ENCODE results near the gene FAM13C. TPM values are rescaled to one million over a fixed set of nuclear protein-coding genes. Genes with fewer than 3 reads are reported as not detected.

The FAM13C gene
- total and polyA plus RNA-seq, 2 of the 13 experiments (the other 11 are each of a cell fraction or from before 2014, with no cell fraction given), result 0.07 to 0.26 TPM

DNA sequence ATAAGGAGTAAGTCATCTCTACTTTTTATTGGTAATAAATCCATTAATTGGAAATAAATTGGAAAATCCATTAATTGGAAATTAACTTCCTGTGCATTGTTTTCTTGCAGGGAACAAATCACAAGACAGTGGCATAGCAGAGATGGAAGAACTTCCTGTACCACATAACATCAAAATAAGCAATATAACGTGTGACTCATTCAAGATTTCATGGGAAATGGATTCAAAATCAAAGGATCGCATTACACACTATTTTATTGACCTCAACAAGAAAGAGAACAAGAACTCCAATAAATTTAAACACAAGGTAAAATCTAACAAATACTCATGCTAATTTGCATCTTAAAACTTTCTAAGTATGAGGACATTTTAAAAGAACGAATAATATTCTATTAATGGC, 128.2 kb downstream of the FAM13C start:
- in situ Hi-C loops (cut with HindIII; ENCODE audit: extremely low pct_ligation_motif_present, low pct_unique_long_range_greater_than_20kb), result loop anchor here (10.0 kb wide), 1 partner anchor 279 kb away; no protein-coding TSS in a partner anchor
- no peak for FAIRE-seq
- no peak overlapping the region for H3K9ac ChIP-seq (ENCODE audit: insufficient read depth, low read depth, low read length)
- peaks cover 10% of the 10 kb centered on the region; the same call in 1 of the 2 replicates for H3K4me1 ChIP-seq (ENCODE audit: insufficient read depth, low read length)
- ChIA-PET POLR2A (no interaction called here), CTCF (ENCODE audit: low intra/inter-chr PET ratio, low total read pairs) (no interaction called here)
- ATAC-seq, result no peak
- H3K4me2 ChIP-seq (ENCODE audit: low read depth, low read length), result no peak overlapping the region
- intact Hi-C loops (cut with micrococcal nuclease; ENCODE audit: unreplicated experiment), result no loop called here
- H3K36me3 ChIP-seq (replicated peaks in 1 of 2; ENCODE audit: control insufficient read depth in 1 of 2, insufficient read depth in 2 of 2, low read length in 2 of 2), result peaks cover 8 to 45% of the 10 kb centered on the region in 2 experiments
- H3K27ac ChIP-seq (ENCODE audit: extremely low read length, insufficient read depth, low read length), result no peak overlapping the region
- peaks cover 66% of the 10 kb centered on the region for H3K79me2 ChIP-seq (ENCODE audit: insufficient read depth, low read length)
- H3K27me3 ChIP-seq (ENCODE audit: control insufficient read depth in 1 of 2, insufficient read depth in 2 of 2, low read length in 2 of 2), result no peaks in the 10 kb centered on the region; a peak in 1 of 5 replicates
- H2AFZ ChIP-seq (ENCODE audit: low read length), result no peak overlapping the region
- no peak overlapping the region for H3K4me3 ChIP-seq (replicated peaks in 1 of 3; ENCODE audit: insufficient read depth in 1 of 3, low read depth in 2 of 3, low read length in 3 of 3)
- no peak for DNase-seq (ENCODE audit: low spot score)
- peaks cover 10% of the 10 kb centered on the region for H4K20me1 ChIP-seq (ENCODE audit: insufficient read depth, low read length)
- no peaks in the 10 kb centered on the region for H3K9me3 ChIP-seq (ENCODE audit: low read length)
- BruUV-seq (replicated peaks), result no TSS peak
- TF ChIP-seq, protein P1, sequence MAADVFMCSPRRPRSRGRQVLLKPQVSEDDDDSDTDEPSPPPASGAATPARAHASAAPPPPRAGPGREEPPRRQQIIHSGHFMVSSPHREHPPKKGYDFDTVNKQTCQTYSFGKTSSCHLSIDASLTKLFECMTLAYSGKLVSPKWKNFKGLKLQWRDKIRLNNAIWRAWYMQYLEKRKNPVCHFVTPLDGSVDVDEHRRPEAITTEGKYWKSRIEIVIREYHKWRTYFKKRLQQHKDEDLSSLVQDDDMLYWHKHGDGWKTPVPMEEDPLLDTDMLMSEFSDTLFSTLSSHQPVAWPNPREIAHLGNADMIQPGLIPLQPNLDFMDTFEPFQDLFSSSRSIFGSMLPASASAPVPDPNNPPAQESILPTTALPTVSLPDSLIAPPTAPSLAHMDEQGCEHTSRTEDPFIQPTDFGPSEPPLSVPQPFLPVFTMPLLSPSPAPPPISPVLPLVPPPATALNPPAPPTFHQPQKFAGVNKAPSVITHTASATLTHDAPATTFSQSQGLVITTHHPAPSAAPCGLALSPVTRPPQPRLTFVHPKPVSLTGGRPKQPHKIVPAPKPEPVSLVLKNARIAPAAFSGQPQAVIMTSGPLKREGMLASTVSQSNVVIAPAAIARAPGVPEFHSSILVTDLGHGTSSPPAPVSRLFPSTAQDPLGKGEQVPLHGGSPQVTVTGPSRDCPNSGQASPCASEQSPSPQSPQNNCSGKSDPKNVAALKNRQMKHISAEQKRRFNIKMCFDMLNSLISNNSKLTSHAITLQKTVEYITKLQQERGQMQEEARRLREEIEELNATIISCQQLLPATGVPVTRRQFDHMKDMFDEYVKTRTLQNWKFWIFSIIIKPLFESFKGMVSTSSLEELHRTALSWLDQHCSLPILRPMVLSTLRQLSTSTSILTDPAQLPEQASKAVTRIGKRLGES (CRISPR knock-in tag; IDR thresholded peaks at IDR 0.05; ENCODE audit: borderline replicate concordance), result no peak
- TF ChIP-seq ZNF547 (CRISPR knock-in tag; IDR thresholded peaks at IDR 0.05), result no peak
- TF ChIP-seq ZNF383 (CRISPR knock-in tag; IDR thresholded peaks at IDR 0.05; ENCODE audit: borderline replicate concordance), result no peak
- no peak for TF ChIP-seq NR3C1 (CRISPR knock-in tag; IDR thresholded peaks at IDR 0.05)
- TF ChIP-seq ZNF781 (CRISPR knock-in tag; IDR thresholded peaks at IDR 0.05; ENCODE audit: borderline replicate concordance, not compliant biosample characterization), result no peak
- 96% methylated on average over 3 of the region's 3 CpGs for WGBS (ENCODE audit: low lambda C conversion rate)

DNA sequence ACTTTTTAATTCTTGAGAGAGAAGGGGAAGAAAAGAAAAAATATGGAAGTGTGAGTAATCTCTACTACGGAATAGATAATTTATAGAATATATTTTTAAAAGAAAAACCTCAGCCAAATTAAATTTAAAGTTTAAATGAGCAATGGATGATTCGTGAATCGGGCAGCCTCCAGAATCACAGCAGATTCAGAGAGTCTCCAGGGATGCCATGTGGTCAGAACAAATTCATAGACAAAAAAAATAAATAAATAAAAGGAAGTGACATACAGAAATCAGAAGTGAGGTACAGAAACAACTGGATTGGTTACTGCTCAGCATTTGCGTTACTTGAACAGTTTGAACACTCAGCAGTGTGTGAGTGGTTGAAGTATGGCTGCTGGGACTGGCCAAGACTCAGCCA, 132.9 kb downstream of the FAM13C start:
- FAIRE-seq (no peak), ATAC-seq (no peak), DNase-seq (ENCODE audit: low spot score) (no peak)
- 96% methylated on average over 4 of the region's 4 CpGs for WGBS (ENCODE audit: low lambda C conversion rate)
- ChIA-PET CTCF (ENCODE audit: low intra/inter-chr PET ratio, low total read pairs) (no interaction called here), POLR2A (no interaction called here)
- peaks cover 47% of the 10 kb centered on the region for H4K20me1 ChIP-seq (ENCODE audit: insufficient read depth, low read length)
- in situ Hi-C loops (cut with HindIII; ENCODE audit: extremely low pct_ligation_motif_present, low pct_unique_long_range_greater_than_20kb), result no loop called here
- peaks cover 2 to 9% of the 10 kb centered on the region in 2 experiments for H3K36me3 ChIP-seq (replicated peaks in 1 of 2; ENCODE audit: control insufficient read depth in 1 of 2, insufficient read depth in 2 of 2, low read length in 2 of 2)
- no peak overlapping the region for H3K27ac ChIP-seq (ENCODE audit: extremely low read length, insufficient read depth, low read length)
- peaks cover 99% of the 10 kb centered on the region for H3K79me2 ChIP-seq (ENCODE audit: insufficient read depth, low read length)
- intact Hi-C loops (cut with micrococcal nuclease; ENCODE audit: unreplicated experiment), result loop anchor here (10.0 kb wide), 1 partner anchor 335 kb away; no protein-coding TSS in a partner anchor
- no peak overlapping the region for H3K4me2 ChIP-seq (ENCODE audit: low read depth, low read length)
- no peak overlapping the region for H2AFZ ChIP-seq (ENCODE audit: low read length)
- no peaks in the 10 kb centered on the region for H3K9me3 ChIP-seq (ENCODE audit: low read length)
- no peak overlapping the region for H3K4me3 ChIP-seq (replicated peaks in 1 of 3; ENCODE audit: insufficient read depth in 1 of 3, low read depth in 2 of 3, low read length in 3 of 3)
- no peaks in the 10 kb centered on the region; a peak in 1 of 5 replicates for H3K27me3 ChIP-seq (ENCODE audit: control insufficient read depth in 1 of 2, insufficient read depth in 2 of 2, low read length in 2 of 2)
- BruUV-seq (replicated peaks), result no TSS peak
- no peak overlapping the region for H3K9ac ChIP-seq (ENCODE audit: insufficient read depth, low read depth, low read length)
- peaks cover 16% of the 10 kb centered on the region for H3K4me1 ChIP-seq (ENCODE audit: insufficient read depth, low read length)
- TF ChIP-seq ATF7 (IDR thresholded peaks at IDR 0.05), result no peak
- no peak for TF ChIP-seq ATF7 (CRISPR knock-in tag; IDR thresholded peaks at IDR 0.05)
- TF ChIP-seq CBX5 (CRISPR knock-in tag; IDR thresholded peaks at IDR 0.05; ENCODE audit: borderline replicate concordance), result no peak
- no peak for TF ChIP-seq ZKSCAN8 (CRISPR knock-in tag; IDR thresholded peaks at IDR 0.05; ENCODE audit: borderline replicate concordance)
- no peak for TF ChIP-seq ZNF629 (CRISPR knock-in tag; conservative IDR thresholded peaks at IDR 0.05)
- no peak for TF ChIP-seq ZNF569 (CRISPR knock-in tag; IDR thresholded peaks at IDR 0.05; ENCODE audit: borderline replicate concordance)
- no peak for TF ChIP-seq ZSCAN21 (CRISPR knock-in tag; IDR thresholded peaks at IDR 0.05; ENCODE audit: borderline replicate concordance)
- TF ChIP-seq DPF2 (CRISPR knock-in tag; IDR thresholded peaks at IDR 0.05; ENCODE audit: borderline replicate concordance, low read depth), result no peak
- no peak for TF ChIP-seq CCDC6 (CRISPR knock-in tag; IDR thresholded peaks at IDR 0.05)
- TF ChIP-seq, protein P2, sequence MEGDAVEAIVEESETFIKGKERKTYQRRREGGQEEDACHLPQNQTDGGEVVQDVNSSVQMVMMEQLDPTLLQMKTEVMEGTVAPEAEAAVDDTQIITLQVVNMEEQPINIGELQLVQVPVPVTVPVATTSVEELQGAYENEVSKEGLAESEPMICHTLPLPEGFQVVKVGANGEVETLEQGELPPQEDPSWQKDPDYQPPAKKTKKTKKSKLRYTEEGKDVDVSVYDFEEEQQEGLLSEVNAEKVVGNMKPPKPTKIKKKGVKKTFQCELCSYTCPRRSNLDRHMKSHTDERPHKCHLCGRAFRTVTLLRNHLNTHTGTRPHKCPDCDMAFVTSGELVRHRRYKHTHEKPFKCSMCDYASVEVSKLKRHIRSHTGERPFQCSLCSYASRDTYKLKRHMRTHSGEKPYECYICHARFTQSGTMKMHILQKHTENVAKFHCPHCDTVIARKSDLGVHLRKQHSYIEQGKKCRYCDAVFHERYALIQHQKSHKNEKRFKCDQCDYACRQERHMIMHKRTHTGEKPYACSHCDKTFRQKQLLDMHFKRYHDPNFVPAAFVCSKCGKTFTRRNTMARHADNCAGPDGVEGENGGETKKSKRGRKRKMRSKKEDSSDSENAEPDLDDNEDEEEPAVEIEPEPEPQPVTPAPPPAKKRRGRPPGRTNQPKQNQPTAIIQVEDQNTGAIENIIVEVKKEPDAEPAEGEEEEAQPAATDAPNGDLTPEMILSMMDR (CRISPR knock-in tag; IDR thresholded peaks at IDR 0.05), result no peak

All from HepG2 (cell line).